Measurements from ENCODE around the gene RNU4-1.
"Not testable (repeated sequence)": the region's sequence is repeated elsewhere in the genome, so short reads cannot be mapped to it uniquely, and the experiment has no call there.

The RNU4-1 gene

GRCh38 chr12:120292661-120293531, at the start of gene RNU4-1:
Gene RNU4-1, minus strand, starts transcription at chr12:120293237.
- peak; percentile 64 for DNase-seq (ENCODE audit: low read depth)

GRCh38 chr12:120342175-120343038, 49.4 kb upstream of the RNU4-1 start:
- DNase-seq (ENCODE audit: low read depth), result no peak

GRCh38 chr12:120339256-120339655, 46.2 kb upstream of the RNU4-1 start:
- DNase-seq (ENCODE audit: low read depth), result no peak

- no peak for DNase-seq (ENCODE audit: low read depth)
Measured at GRCh38 chr12:120337730-120338129, 44.7 kb upstream of the RNU4-1 start.

GRCh38 chr12:120336392-120336791, 43.4 kb upstream of the RNU4-1 start:
- DNase-seq (ENCODE audit: low read depth), result not testable (repeated sequence)

GRCh38 chr12:120335447-120335846, 42.4 kb upstream of the RNU4-1 start:
- not testable (repeated sequence) for DNase-seq (ENCODE audit: low read depth)

- no peak for DNase-seq (ENCODE audit: low read depth)
Measured at GRCh38 chr12:120332523-120332922, 39.5 kb upstream of the RNU4-1 start.

- DNase-seq (ENCODE audit: low read depth), result no peak
Measured at GRCh38 chr12:120332041-120332440, 39.0 kb upstream of the RNU4-1 start.

GRCh38 chr12:120331390-120331789, 38.4 kb upstream of the RNU4-1 start:
- no peak for DNase-seq (ENCODE audit: low read depth)

- DNase-seq (ENCODE audit: low read depth), result no peak
Measured at GRCh38 chr12:120328228-120328627, 35.2 kb upstream of the RNU4-1 start.

GRCh38 chr12:120327593-120327992, 34.6 kb upstream of the RNU4-1 start, which contains the start of gene PLA2G1B:
Gene PLA2G1B, minus strand, starts transcription at chr12:120327779. Its CDS starts 26 bp downstream, at chr12:120327753.
- DNase-seq (ENCODE audit: low read depth), result no peak

- no peak for DNase-seq (ENCODE audit: low read depth)
Measured at GRCh38 chr12:120324841-120325417, 31.9 kb upstream of the RNU4-1 start.

- no peak for DNase-seq (ENCODE audit: low read depth)
Measured at GRCh38 chr12:120323772-120324171, 30.7 kb upstream of the RNU4-1 start.

- DNase-seq (ENCODE audit: low read depth), result no peak
Measured at GRCh38 chr12:120321382-120322202, 28.6 kb upstream of the RNU4-1 start.

- peak; percentile 99 for DNase-seq (ENCODE audit: low read depth)
Measured at GRCh38 chr12:120317224-120318105, 24.4 kb upstream of the RNU4-1 start.

- no peak for DNase-seq (ENCODE audit: low read depth)
Measured at GRCh38 chr12:120316798-120317223, 23.8 kb upstream of the RNU4-1 start.

- DNase-seq (ENCODE audit: low read depth), result no peak
Measured at GRCh38 chr12:120314220-120314619, 21.2 kb upstream of the RNU4-1 start.

GRCh38 chr12:120301962-120302815, 9.2 kb upstream of the RNU4-1 start, which contains the start of gene SIRT4:
Gene SIRT4, plus strand, starts transcription at chr12:120302321. Its CDS starts 1,241 bp downstream, at chr12:120303562.
- DNase-seq (ENCODE audit: low read depth), result peak; percentile 79

- DNase-seq (ENCODE audit: low read depth), result no peak
Measured at GRCh38 chr12:120292411-120292660, 701 bp downstream of the RNU4-1 start.
